AG20443 (cell line): Measurements from ENCODE around the gene PRKAG1.
"Not testable (repeated sequence)": the region's sequence is repeated elsewhere in the genome, so short reads cannot be mapped to it uniquely, and the experiment has no call there.

Source experiments
- DNase-seq: peaks from one replicate; pipeline ENCODE4 v3.0.0; 2012; ENCODE audit warnings: low spot score, mixed read lengths

PRKAG1 gene

DNA sequence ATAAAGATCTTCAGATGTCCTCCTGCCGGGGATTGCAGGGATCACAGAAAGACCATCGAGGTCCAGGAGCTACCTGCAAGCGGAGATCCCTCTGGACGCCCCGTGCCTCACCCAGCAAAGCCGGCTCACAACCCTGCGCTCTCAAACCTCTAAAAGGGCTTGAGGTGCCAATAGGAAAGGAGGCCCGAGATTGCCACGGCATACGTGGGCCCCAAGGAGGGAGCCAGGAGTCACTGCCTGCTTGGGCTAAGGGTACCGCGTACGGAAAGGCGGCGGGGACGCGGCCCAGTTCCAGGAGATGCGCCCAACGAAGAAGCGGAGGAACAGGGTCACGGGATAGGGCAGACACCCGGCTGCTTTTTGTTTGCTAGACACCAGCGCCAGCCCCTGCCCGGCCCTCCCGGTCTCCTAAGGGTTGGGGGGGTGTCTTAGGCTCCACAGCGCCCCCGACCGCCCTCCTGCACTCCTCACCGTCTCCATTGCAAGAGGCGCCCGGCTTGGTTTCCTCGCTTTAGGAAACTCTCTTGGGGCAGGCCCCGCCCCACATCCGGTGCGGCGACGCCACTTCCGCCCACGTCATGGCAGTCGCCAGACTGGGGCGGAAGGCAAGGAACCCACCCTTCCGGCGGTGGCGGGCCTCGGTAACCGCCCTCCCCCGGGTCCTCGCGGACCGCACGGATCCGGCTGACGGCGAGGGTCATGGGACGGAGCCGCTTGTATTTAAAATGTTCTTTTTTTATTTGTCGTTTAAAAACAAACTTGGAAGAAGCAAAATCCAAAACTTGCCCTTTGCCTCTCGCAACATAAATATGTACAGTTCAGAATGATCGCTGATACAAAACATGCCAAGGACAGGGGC is at the start of gene PRKAG1:
TSS of gene PRKAG1 (minus strand) at position 516 of the 859 bp plus-strand sequence. CDS start at position 480, 36 bp downstream.
- peak; percentile 99 for DNase-seq

DNA sequence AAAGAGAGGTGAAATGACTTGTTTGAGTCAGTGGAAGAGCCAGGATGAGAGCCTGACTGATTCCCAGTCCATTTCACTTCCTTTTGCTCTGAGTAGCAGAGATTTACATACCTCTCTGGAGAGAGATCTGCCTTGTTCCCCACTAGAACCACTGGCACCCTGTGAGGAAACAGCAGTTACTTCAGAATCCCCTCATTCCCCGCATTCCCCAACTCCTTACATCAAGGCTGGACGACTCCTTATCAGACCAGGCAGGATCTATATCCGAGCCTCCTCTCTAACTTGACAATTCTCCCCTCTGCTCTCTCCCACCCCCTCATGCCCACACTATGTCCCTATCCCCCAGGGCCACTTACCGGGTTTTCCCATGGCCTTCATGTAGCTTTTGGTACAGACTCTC is 47.5 kb upstream of the PRKAG1 start:
- DNase-seq = no peak

DNA sequence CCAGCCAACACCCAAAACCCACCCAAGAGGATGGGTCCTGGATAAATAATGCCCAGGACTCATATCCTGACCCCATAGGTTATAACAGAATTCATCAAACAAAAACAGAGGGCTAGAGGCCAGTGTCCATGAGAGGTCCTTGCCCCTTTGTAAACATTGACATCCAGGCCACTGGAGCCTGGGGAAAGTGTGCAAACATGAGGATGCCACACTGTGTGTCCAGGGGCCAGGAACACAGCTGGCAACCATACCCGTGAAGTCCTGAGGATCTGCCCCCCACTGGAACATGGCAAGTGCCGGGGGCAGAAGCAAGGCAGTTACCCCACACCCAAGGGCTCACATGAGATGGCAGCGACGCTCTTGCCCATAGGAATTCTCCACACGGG is 46.2 kb upstream of the PRKAG1 start:
- DNase-seq = no peak

DNA sequence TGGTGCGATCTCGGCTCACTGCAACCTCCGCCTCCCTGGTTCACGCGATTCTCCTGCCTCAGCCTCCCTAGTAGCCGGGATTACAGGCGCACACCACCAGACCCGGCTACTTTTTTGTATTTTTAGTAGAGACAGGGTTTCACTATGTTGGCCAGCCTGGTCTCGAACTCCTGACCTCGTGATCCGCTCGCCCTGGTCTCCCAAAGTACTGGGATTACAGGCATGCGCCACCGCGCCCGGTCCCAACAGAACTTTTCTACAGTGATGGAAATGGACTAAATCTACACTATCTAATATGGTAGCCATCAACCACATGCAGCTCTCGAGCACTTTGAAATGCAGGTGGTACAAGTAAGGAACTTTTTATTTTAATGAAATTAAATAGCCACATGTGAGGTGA is 43.3 kb upstream of the PRKAG1 start:
- not testable (repeated sequence) for DNase-seq

DNA sequence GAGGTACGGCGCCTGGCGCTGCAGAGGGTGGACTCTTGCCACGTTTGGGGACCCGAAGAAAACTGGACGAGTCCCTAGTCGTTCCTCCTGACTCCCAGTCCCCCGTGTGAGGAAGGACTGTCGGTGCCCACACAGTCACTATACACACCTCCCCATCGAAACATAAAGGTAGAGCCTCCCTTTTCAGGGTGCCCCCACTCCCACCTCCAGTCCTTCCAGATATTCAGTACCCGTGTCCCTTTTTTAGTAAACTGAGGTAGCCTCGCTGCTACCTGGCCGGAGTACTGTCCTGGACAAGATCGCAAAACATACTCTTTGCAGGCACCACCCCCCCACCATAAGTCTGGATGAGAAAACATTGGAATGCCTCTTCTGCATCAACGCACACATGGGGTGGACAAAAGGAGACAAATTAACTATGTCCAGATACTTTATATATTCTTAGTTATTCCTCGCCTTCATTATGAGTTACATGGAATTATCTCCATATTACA is 42.6 kb upstream of the PRKAG1 start:
- no peak for DNase-seq

DNA sequence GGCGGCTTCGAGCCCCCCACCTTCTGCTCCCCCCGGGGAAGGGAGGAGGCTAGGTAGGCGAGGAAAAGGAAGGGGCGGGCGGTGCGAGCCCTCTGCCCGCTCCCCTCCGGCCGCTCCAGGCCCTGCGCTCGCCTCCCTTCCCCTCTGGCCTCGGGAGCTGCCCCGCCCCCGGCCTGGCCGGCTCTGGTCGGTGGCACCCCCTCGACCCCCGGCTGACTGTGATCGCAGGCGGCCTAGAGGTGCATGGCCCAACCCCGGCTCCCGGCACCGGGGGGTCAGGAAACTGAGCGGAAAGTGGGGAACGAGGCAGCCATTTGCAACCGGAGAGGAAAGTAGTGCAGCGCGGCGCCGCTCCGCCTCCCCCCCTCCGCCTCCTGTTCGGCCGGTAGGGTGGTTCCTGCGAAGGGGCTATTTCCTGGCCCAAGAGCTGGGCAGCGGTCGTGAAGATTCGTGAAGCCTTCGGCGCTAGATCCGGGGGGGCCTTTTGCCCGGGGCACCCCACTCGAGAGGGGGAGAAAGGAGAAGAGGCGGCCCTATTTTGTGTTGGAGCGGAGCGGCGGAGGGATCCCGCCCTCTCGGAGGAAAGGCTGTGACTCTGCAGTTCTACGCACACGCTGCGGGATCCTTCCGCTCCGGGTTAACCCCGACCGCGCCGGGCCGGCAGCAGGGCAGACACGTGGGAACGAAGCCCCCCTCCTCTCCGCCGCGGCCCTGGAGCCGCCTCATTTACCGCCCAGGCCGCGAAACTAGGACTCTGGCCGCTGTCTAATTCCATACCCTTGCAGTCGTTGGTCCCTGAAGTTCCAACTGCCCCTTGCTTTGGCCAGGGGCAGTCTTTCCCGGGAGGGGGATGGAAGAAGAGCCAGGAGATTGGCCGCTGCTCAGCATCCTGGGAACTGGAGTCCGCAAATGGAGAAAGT is 41.9 kb upstream of the PRKAG1 start, which contains the start of gene KMT2D:
TSS of gene KMT2D (minus strand) at position 558 of the 920 bp plus-strand sequence. CDS start 5,470 bp downstream, outside the sequence.
- DNase-seq = peak; percentile 95

DNA sequence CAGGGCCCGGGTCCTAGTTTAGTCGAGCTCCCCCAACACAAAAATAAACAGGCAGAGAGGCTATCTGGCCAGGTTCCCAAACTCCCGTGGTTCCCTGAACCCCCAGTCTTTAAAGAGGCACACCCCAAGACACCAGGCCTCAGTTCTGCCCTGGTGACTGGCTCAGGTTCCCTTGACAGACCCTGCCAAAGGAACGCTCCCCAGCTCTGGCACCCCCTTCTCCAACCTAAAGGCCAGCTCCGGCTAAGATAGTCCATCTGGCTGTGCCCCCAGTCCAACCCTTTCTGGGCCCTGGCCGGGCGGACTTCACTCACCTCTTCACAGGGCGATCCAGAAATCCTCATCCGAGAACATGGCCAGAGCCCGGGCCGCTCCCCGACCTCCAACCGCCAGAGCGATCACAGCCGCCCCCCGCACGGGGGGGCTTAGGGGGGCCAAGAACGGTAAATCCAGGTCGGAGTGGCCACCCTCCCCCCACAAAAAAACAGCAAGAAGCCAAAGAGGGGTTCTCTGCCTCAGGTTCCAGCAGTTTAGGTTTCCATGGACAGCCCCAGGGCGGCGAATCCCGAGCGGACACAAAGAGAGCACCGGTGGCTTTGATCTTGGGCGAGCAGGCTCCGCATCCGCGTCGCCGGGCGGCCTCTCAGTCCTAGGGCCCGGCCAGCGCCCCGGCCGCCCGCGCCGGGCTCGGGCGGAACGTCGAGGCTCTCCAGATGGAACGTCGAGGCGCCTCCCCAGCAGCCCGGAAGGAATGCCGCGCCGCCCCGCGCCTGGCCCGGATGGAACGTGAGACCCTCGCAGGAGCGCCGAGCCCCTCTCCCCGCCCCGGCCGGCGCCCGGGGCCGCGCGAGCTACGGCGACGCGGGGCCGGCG is 41.0 kb upstream of the PRKAG1 start:
- peak; percentile 56 for DNase-seq

DNA sequence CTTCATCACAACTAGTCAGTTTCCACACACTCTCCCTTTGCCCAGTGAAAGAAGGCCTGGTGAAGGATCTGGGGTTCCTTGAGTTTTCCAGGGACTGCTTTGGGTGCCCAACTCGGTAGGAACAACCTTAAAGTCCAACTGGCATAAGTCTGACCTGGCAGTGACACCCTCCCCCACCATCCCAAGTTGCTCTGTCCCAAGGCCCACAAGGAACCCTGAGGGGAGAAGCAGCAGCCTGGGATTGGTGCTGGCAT is 40.4 kb upstream of the PRKAG1 start:
- no peak for DNase-seq

DNA sequence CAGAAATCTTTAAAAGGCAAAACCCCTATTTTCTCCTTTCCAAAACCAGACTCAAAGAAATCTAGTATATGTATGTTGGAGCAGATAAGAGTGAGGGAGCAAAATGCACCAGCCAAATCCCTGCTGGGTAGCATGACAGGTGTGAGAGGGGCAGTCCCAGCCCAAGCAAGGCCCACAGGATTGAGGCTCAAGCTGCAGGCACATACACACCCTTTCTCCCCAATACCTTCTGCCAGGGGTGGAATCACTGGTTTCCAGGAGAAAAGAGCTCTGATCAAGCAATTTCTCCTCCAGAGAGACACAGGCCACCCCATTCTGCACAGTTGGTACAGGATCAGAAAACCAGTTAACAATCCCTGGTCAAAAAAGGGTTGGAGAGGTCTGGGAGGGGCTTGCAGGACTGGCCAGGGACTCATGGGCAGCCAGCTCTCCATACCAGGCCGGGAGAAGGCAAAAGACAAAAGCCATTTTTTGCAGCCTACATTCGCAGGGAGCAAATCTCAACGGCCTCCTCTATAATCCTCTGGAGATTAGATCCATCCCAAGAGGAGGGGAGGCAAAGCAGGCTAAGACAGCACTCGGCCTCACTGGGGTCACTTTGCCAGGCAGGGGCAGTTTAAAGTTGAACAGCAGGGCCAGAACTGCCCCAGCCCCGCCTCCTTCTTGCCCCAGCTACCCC is 39.9 kb upstream of the PRKAG1 start:
- no peak for DNase-seq

DNA sequence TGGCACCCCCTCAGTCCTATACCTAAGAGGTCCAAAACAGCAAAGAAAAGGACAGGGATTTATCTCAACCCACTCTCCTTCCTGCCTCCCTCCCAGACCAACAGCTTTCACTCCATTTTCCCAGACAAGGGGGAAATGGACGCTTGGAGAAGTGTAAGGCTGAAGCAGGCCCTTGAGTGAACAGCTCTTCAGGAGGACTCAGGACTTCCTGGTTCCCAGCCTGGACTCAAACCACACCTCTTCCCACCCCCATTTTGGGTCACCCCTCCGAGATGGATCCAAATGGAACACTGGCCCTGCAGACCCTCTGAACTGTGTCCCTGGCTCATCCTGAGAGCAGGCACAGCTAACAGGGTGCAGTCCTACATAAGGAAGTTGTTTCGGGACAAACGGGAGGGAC is 39.3 kb upstream of the PRKAG1 start:
- DNase-seq = no peak

DNA sequence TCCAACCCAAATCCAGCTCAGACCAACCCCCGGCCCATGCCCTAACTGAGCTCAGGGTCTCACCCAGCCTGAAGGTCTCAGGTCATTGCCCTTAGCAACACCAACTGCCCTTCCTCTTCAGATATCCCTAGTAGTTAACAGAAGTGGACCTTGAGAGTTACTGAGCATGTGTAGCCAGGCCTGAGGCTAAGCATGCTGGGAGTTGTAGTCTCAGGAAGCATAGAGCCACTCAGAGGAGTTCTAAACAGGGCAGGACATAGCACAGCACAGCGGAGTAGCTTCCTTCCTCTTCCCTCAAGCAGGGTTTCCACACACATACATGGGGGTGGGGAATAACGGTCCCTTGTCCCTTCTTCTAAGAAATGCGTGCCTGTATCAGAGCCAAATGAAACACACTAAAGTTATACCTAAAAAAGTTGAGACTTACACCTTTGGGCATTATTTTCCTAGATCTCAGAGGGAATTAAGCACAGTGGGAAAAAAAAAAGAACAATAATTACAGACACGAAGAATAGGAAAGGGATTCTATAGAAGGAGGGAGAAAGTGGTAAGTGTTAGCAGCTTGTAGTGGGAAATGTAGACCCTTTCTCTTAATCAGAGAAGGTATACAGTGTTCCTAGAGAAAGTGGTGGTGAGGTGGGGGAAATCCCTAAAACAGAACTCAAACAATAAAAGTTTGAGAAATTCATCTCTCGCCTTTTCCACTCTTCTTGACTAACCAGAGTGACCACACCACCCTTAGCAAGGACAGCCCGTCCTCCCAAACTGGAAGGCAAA is 37.6 kb upstream of the PRKAG1 start:
- DNase-seq = peak; percentile 91

DNA sequence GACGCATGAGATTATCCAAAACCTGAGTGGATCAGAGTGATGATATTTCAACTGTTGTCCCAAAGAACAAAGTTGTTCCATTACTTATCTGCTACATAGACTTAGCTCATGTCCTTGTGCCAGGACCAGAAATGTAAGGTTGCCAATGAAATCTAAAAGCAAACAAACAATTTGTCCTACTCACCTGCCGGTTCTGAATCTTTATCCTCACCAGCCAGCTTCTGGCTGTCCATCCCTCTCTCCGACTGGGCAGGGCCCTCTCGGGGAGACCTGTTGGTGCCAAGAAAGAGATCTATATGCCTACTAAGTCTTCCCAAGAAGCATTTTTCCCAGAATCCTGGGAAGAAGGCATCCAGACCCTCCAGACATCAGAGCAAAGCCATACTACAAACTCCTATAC is 36.5 kb upstream of the PRKAG1 start:
- DNase-seq = no peak

DNA sequence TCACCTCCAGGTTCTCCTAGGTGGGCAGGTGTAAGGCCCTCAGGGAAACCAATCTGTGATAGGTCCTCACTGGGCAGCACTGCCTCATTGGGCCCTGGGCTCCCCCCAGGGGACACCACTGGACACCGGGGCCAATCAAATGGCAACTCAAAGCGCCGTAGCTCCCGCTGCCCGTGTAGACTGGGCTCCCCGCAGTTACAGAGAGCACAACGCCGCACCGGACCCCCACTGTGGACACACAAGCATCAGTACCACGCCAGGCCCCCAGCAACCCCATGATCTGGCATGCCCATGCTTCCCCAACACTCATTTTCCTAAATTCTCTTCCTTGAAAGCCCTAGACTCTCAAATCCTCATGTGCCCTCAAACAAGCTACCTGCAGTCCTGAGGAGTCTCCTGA is 35.9 kb upstream of the PRKAG1 start:
- DNase-seq = no peak

DNA sequence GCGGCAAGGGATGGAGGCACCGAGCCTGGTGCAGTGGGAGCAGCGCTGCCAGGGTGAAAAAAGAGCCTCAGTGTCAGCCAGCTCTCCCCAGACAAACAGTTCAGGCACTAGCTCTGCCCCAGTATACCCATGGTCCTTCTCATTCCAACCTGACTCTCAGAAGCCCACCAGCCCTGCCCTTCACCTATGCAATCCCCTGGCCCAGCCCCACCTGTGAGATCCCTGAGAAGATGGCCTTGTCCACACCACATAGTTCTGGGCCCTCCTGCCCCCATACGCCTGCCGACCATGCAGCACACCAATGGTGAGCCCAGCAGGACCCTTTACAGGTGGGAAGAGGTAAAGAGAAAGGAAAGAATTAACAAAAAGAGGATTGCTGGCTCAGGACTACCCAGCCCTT is 35.5 kb upstream of the PRKAG1 start:
- DNase-seq = no peak

DNA sequence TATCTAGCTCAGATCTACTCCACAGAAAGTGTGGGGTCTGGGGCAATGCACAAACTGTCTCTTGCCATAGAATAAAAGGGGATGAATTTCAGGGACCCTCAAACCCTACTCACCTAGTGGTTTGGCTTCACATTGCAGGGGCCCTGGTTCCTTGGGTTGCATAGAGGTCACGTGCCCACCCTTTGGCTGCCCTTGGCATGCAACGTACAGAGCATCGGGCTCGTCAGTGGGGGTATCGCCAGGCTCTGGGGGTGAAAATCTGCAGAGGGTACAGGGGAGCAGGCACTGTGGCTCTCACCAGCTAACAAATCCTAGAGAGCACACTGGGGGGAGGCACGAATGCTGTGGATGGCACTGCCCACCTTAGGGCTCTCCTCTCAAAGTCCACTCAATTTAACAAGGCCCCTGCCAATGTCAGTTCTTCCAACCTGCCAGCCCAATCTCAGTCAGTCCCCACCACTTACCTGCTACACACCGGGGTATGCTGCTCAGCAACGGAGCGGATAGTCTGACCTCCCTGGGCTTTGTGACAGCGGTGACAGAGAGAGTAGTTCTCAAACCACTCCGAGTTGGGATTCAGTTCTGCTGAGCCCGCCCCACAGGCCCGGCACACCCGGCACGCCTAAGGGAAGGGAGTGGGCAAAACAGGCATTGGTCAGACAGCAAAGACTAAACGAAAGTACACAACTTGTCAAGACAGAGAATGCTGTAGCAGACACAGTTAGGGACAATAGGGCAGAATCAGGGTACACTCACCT is 34.1 kb upstream of the PRKAG1 start:
- DNase-seq = no peak

DNA sequence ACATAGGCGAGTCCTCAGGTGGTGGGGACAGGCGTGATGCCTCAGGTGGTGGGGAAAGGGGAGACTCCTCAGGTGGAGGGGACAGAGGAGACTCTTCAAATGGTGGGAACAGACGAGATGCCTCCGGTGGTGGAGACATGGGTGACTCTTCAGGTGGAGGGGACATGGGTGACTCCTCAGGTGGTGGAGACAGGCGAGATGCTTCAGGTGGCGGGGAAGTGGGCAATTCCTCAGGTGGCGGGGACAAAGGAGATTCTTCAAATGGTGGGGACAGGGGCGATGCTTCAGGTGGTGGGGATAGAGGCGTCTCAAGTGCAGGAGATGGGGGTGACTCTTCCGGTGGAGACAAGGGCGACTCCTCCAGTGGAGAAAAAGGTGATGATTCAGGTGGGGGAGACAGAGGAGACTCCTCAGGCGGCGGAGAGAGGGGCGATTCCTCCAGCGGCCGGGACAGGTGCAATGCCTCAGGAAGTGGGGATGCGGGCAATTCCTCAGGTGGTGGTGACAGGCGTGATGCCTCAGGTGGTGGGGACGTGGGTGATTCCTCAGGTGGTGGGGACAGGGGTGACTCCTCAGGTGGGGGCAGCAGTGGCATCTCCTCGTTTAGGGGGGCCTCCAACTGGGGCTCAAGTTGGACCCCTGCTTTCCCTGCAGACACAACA is 33.3 kb upstream of the PRKAG1 start:
- DNase-seq = no peak

DNA sequence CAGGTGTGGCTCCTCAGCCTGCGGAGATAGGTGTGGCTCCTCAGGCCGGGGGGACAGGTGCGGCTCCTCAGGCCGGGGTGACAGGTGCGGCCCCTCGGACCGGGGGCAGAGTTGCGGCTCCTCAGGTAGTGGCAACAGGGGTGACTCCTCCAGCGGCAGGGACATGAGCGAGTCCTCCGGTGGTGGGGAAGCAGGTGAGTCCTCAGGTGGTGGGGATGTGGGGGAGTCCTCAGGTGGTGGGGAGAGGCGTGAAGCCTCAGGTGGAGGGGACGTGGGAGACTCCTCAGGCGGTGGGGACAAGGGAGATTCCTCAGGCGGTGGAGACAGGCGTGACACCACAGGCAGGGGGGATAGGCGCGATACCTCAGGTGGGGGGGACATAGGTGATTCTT is 32.8 kb upstream of the PRKAG1 start:
- DNase-seq = no peak

DNA sequence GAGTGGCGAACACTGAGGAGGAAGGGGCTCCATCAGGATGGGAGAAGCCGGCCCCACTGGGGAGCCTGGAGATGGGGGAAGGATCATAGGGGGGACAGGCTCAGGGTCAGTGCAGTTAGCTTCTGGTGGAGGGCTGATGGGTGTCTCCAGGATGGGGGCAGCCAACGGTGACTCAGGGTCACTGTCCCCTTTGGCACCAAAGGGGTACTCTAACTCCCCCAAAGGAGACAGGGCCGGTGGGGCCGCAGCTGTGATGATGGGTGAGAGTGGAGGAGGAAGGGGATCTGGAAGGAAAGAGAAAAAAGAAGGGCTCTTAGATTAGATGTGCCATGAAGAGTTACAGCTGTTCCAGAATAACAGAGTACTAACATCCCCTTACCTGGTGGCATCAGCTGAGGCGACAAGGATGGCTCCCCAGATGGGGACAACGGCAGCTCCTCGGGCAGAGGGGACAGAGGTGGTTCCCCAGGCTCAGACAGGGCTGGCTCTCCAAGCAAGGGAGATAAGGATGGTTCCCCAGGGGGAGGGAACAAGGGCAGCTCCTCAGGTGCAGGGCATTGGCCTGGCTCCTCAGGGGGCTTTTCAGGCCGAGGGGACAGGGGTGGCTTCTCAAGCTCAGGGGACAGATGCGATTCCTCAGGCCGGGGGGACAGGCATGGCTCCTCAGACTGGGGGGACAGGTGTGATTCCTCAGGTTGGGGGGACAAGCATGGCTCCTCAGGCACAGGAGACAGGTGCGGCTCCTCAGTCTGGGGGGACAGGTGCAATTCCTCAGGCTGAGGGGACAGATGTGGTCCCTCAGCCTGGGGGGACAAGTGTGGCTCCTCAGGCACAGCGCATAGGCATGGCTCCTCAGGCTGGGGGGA is 32.2 kb upstream of the PRKAG1 start:
- no peak for DNase-seq
